HG03108 (cell line): ENCODE measurements around the gene OTOG.

Experiments
- ATAC-seq: cut with Tn5 transposase; IDR thresholded peaks from one replicate; pipeline ENCODE4 v1.9.1; 2021; ENCODE audit warnings: moderate library complexity; ENCODE audit not compliant: unreplicated experiment

OTOG gene

GRCh38 chr11:17519061-17519885 is 27.8 kb upstream of the OTOG start:
- no peak for ATAC-seq

GRCh38 chr11:17521106-17521900 is 25.8 kb upstream of the OTOG start:
- ATAC-seq: no peak

GRCh38 chr11:17522655-17523054 is 24.4 kb upstream of the OTOG start:
- ATAC-seq: no peak

- no peak for ATAC-seq
These were observed 22.8 kb upstream of the OTOG start for GRCh38 chr11:17524221-17524620.

- no peak for ATAC-seq
These were observed 21.5 kb upstream of the OTOG start for GRCh38 chr11:17525570-17525969.

- no peak for ATAC-seq
These were observed 20.7 kb upstream of the OTOG start for GRCh38 chr11:17526326-17526725.

- no peak for ATAC-seq
These were observed 20.0 kb upstream of the OTOG start for GRCh38 chr11:17526931-17527627.

- ATAC-seq: no peak
These were observed 19.4 kb upstream of the OTOG start for GRCh38 chr11:17527628-17527995.

- ATAC-seq: no peak
These were observed 18.8 kb upstream of the OTOG start for GRCh38 chr11:17528181-17528691.

- no peak for ATAC-seq
These were observed 17.9 kb upstream of the OTOG start for GRCh38 chr11:17528906-17529843.

GRCh38 chr11:17529844-17530185 is 17.2 kb upstream of the OTOG start:
- no peak for ATAC-seq

GRCh38 chr11:17531071-17531600 is 15.9 kb upstream of the OTOG start:
- no peak for ATAC-seq

- no peak for ATAC-seq
These were observed 15.4 kb upstream of the OTOG start for GRCh38 chr11:17531636-17532113.

- ATAC-seq: no peak
These were observed 14.3 kb upstream of the OTOG start for GRCh38 chr11:17532784-17533183.

GRCh38 chr11:17533341-17533740 is 13.7 kb upstream of the OTOG start:
- ATAC-seq: no peak

GRCh38 chr11:17533778-17534415 is 13.2 kb upstream of the OTOG start:
- no peak for ATAC-seq

- ATAC-seq: no peak
These were observed 11.6 kb upstream of the OTOG start for GRCh38 chr11:17535488-17535887.

- no peak for ATAC-seq
These were observed 9.8 kb upstream of the OTOG start for GRCh38 chr11:17537261-17537660.

- ATAC-seq: no peak
These were observed 9.0 kb upstream of the OTOG start for GRCh38 chr11:17538054-17538453.

- ATAC-seq: no peak
These were observed 8.3 kb upstream of the OTOG start for GRCh38 chr11:17538731-17539130.
